K562 (cell line): Measurements from ENCODE around the gene RPL22L1. TPM values are rescaled to one million over a fixed set of nuclear protein-coding genes. Genes with fewer than 3 reads are reported as not detected.
A peak's percentile ranks its signal among the peaks of the same experiment; 100 is the strongest.

ENCODE experiments used
- ATAC-seq: fragments of 200-7000 bp; cut with Tn5 transposase; 3 replicates; pipeline ENCODE4 v1.9.1; 2020; ENCODE audit warnings: moderate library complexity
- BruUV-seq: library from RNA; stranded (reverse); fragments of 400-500 nt; replicated peaks from 2 replicates; lab custom pipeline; 2021; lab: Mats Ljungman, UMichigan
- CTCF ChIA-PET: fragments of 300-600 bp; formaldehyde crosslinking; extraction: SDS; loops from one replicate; lab custom pipeline; 2021; ENCODE audit warnings: low intra/inter-chr PET ratio; lab: Yijun Ruan, JAX
- POLR2A ChIA-PET: fragments of 300-600, 350-650 bp; sonication (Branson Sonifier 250); formaldehyde crosslinking; extraction: SDS; loops from one replicate; lab custom pipeline; 2021; ENCODE audit warnings: antibody characterized with exemption, inconsistent platforms; lab: Yijun Ruan, JAX
- DNase-seq, 4 experiments: peaks; one replicate each; pipeline versions ENCODE4 v3.0.0 to v3.0.0-alpha.2; 2011 to 2018; ENCODE audit warnings: low spot score in 3 of 4, mixed read lengths in 3 of 4; ENCODE audit errors: extremely low read depth in 1 of 4
- FAIRE-seq: peaks from 2 replicates; lab custom pipeline; 2011; peaks lifted over from hg19 to GRCh38; lab: Jason Lieb, UNC
- H2AFZ ChIP-seq: 2 replicates; pipeline ENCODE4 v1.6.0; 2011; ENCODE audit warnings: low read depth, low read length, control low read depth, inconsistent platforms
- H3K27ac ChIP-seq: fragments of 200-600 bp; 3 replicates; pipeline ENCODE4 v1.8.0; 2011; ENCODE audit warnings: low read depth, mild to moderate bottlenecking, control low read depth, inconsistent platforms, low read length, moderate library complexity, mixed read lengths; ENCODE audit errors: extremely low read depth
- H3K27me3 ChIP-seq, 2 experiments: fragments of 300-600 bp in 1 of 2; 2 replicates in 1 of 2; 3 replicates in 1 of 2; pipeline versions ENCODE4 v1.6.0 to v1.8.0; 2011; ENCODE audit warnings: inconsistent platforms in 2 of 2, low read length in 2 of 2, mild to moderate bottlenecking in 1 of 2, mixed read lengths in 1 of 2, moderate library complexity in 1 of 2; ENCODE audit not compliant: control insufficient read depth in 2 of 2, insufficient read depth in 2 of 2
- H3K36me3 ChIP-seq: fragments of 300-600 bp; 3 replicates; pipeline ENCODE4 v1.8.0; 2011; ENCODE audit warnings: mild to moderate bottlenecking, low read length, inconsistent platforms; ENCODE audit not compliant: control insufficient read depth, insufficient read depth
- H3K4me1 ChIP-seq, 2 experiments: fragments of 200-600 bp in 1 of 2; replicated peaks in 1 of 2; 2 replicates in 1 of 2; 3 replicates in 1 of 2; pipeline versions ENCODE4 v1.5.1 to v1.8.0; 2011; ENCODE audit warnings: inconsistent platforms in 2 of 2, low read length in 2 of 2, mild to moderate bottlenecking in 1 of 2, mixed read lengths in 1 of 2, moderate library complexity in 1 of 2; ENCODE audit not compliant: control insufficient read depth in 2 of 2, insufficient read depth in 2 of 2
- H3K4me2 ChIP-seq: 2 replicates; pipeline ENCODE4 v1.6.1; 2011; ENCODE audit warnings: low read length, control low read depth, inconsistent platforms, mixed read lengths; ENCODE audit not compliant: insufficient read depth
- H3K4me3 ChIP-seq: fragments of 200-600 bp; sonication (generic), shearing (Covaris generic); 2 replicates; pipeline ENCODE4 v1.5.1; 2016; ENCODE audit warnings: control low read depth, inconsistent platforms
- H3K79me2 ChIP-seq: fragments of 200-600 bp; 3 replicates; pipeline ENCODE4 v1.8.0; 2011; ENCODE audit warnings: low read length, inconsistent platforms; ENCODE audit not compliant: control insufficient read depth, insufficient read depth
- H3K9ac ChIP-seq, 2 experiments: 2 replicates each; pipeline versions ENCODE4 v1.6.0 to v1.6.1; 2011; ENCODE audit warnings: low read depth in 2 of 2, low read length in 2 of 2, control low read depth in 1 of 2, inconsistent platforms in 1 of 2, mild to moderate bottlenecking in 1 of 2, mixed read lengths in 1 of 2; ENCODE audit not compliant: insufficient read depth in 1 of 2
- H3K9me1 ChIP-seq: one replicate; pipeline ENCODE4 v1.6.0; 2011; ENCODE audit warnings: inconsistent platforms, mild to moderate bottlenecking, low read length, moderate library complexity; ENCODE audit not compliant: control insufficient read depth, insufficient read depth
- H3K9me3 ChIP-seq: replicated peaks from 2 replicates; pipeline ENCODE4 v1.5.1; 2011; ENCODE audit warnings: low read depth, low read length, inconsistent platforms; ENCODE audit not compliant: control insufficient read depth, insufficient read depth
- H4K20me1 ChIP-seq: replicated peaks from 2 replicates; pipeline ENCODE4 v1.6.1; 2011; ENCODE audit warnings: low read length, inconsistent platforms, mixed read lengths; ENCODE audit not compliant: control insufficient read depth, insufficient read depth
- CEBPB ChIP-seq: fragments of 450-650 bp; IDR thresholded peaks from 2 replicates; pipeline ENCODE4 v1.6.1; 2016; ENCODE audit warnings: missing genetic modification characterization, missing compliant biosample characterization
- ZBTB49 ChIP-seq: sonication (generic); formaldehyde crosslinking; IDR thresholded peaks from 2 replicates; pipeline ENCODE4 v1.8.0; 2022; ENCODE audit warnings: missing genetic modification reagents, mild to moderate bottlenecking, borderline replicate concordance
- WGBS: fragments of 100-300 bp; shearing (Covaris generic); methylation state at CpG from one replicate; pipeline ENCODE4 v1.1.6; 2016; ENCODE audit warnings: low coverage, mixed read lengths; ENCODE audit not compliant: insufficient coverage; ENCODE audit errors: missing lambda C conversion rate; 5-methylcytosine and 5-hydroxymethylcytosine counted together
- in situ Hi-C: fragments of 300-500 bp; cut with MboI; formaldehyde crosslinking; loops from 4 replicates; pipeline ENCODE4 v1.15.0; 2018; ENCODE audit warnings: inconsistent platforms, mixed read lengths
- intact Hi-C: fragments of 100-400 bp; cut with micrococcal nuclease; formaldehyde crosslinking; loops from 2 replicates; pipeline ENCODE4 v1.14.2; 2022
- polyA plus RNA-seq, 8 experiments: library from polyadenylated mRNA; depleted of rRNA in 4 of 8; stranded (reverse) in 5 of 8; unstranded in 3 of 8; fragments of >200 nt; fragmentation: Nextera tagmentation in 2 of 8; fragmentation: Illumina TruSeq in 1 of 8; extraction: Ambion mirVana in 2 of 8; extraction: Trizol in 1 of 8; gene quantifications; 2 replicates each; pipeline versions ENCODE4 v1.2.1 to v1.2.3, GENCODE V29; 2011 to 2014; ENCODE audit warnings: inconsistent platforms in 1 of 8, missing spikeins in 1 of 8
- total RNA-seq, 7 experiments: library from RNA; depleted of rRNA in 6 of 7; stranded (reverse); fragments of >200 nt in 6 of 7; fragmentation: Illumina TruSeq in 2 of 7; extraction: Trizol in 2 of 7; gene quantifications; 2 replicates each; pipeline versions ENCODE4 v1.2.1 to v1.2.3, GENCODE V29; 2011 to 2021; ENCODE audit warnings: low replicate concordance in 1 of 7

RPL22L1 gene
- total and polyA plus RNA-seq, 9 of the 15 experiments (the other 6 are each of a cell fraction or from before 2014, with no cell fraction given): 53.9 to 198 (median 108) TPM

DNA sequence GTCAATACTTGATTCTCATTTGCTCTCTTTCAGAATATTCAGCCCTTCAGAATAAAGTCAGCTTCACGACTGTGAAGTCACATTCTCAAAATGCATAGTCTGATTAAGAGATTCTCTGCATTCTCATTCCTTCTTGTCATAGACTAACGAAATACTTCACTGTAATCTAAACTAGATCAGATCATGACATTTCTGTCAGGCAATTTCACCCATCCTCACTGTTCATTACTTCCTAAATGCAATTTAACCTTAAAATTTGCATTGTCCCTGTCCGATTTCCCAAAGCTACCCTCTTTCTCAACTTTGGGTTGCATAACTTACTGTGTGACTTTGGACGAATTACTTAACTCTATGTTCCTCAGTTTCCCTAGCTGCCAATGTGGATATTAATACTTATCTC, 6.2 kb downstream of the RPL22L1 start:
- H3K9me3 ChIP-seq: no peaks in the 10 kb centered on the region
- 44% methylated on average over 4 of the region's 4 CpGs for WGBS

More for the DNA sequence above, 6.2 kb downstream of the RPL22L1 start:
- BruUV-seq: no TSS peak
- CTCF ChIA-PET: no interaction called here
- Histone ChIP-seq H3K4me1 (peaks cover 3 to 11% of the 10 kb centered on the region in 2 experiments; a peak in 2 of 5 replicates), H3K9ac (no peak overlapping the region), H3K4me3 (no peak overlapping the region), H3K36me3 (peaks cover 31% of the 10 kb centered on the region), H3K27ac (no peak overlapping the region), H2AFZ (no peak overlapping the region), H3K4me2 (no peak overlapping the region), H3K79me2 (peaks cover 21% of the 10 kb centered on the region), H3K27me3 (no peaks in the 10 kb centered on the region), H3K9me1 (no peaks in the 10 kb centered on the region), H4K20me1 (peaks cover 9% of the 10 kb centered on the region)
- 0 out of 2 replicates have a peak, but pooled peaks have one; percentile 24 for TF ChIP-seq CEBPB
- no peak for TF ChIP-seq ZBTB49 (CRISPR knock-in tag)
- in situ Hi-C loops (no loop called here), intact Hi-C loops (loop anchor here (10.0 kb wide), 1 partner anchor 91 kb away; no protein-coding TSS in a partner anchor)
- FAIRE-seq (no peak), ATAC-seq (no peak), DNase-seq (no peak)
- POLR2A ChIA-PET: interaction anchor here (1.4 to 4.2 kb wide), 3 partner anchors 9 to 453 kb away, joined by 5 to 43 read pairs (median 12); no protein-coding TSS in a partner anchor
